Cerebellar nuclear complex (tissue), 1 donor: Measurements from ENCODE around the gene ZRANB3.
"Not testable (repeated sequence)": the region's sequence is repeated elsewhere in the genome, so short reads cannot be mapped to it uniquely, and the experiment has no call there.

ENCODE experiments used
- DNase-seq, 2 experiments: peaks; one replicate each; lab custom pipeline; 2025; lab: John Stamatoyannopoulos, UW

ZRANB3 gene

DNA sequence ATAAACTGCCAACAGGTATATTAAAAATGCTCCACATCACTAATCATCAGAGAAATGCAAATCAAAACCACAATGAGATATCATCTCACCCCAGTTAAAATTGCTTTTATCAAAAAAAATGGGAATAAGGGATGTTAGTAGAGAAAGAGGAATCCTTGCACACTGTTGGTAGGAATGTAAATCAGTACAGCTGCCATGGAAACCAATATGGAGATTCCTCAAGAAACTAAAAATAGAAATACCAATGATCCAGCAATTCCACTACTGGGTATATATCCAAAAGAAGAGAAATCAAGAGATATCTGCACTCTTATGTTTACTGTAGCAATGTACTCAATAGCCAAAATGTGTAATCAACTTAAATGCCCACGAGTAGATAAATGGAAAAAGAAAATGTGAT is 40.6 kb downstream of the ZRANB3 start:
- DNase-seq = no peak

GRCh38 chr2:135485441-135485840 is 45.6 kb downstream of the ZRANB3 start:
- DNase-seq = no peak

DNA sequence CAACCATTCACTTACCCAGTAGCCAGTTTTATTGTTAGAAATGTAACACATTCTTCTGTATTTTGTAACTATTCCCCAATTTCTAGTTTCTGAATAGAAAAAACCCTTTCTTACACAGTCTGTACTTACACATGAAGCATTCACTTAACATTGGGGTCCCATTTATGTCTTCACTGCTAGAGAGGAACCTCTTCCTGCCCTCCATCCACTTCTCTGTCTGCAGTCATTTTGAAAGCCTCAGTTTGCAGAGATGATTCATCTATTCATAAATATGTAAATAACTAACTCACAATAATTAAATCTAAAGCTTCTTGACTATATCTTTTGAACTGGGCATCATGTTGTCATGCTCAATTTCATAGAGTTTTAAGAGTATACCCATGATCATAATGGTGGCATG is 55.9 kb downstream of the ZRANB3 start:
- DNase-seq = no peak

DNA sequence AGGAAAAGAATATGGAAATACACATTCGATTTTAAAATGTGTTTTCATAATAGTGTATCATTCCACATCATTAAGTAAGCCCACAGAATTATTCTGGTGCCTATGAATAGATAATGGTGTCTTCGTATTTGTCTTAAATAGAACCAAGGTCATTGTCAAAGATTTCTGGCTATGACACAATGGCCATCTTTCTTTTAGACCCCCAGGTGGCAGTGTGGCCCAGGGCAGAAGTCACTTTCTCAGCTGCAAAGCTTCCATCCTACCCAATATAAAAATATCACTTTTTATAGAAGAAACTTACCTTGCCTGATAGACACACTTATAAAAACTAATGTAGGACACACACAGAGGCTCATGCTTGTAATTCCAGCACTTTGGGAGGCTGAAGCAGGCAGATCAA is 57.5 kb downstream of the ZRANB3 start:
- DNase-seq = no peak

GRCh38 chr2:135471106-135471505 is 59.9 kb downstream of the ZRANB3 start:
- no peak for DNase-seq

GRCh38 chr2:135457279-135457678 is 73.7 kb downstream of the ZRANB3 start:
- no peak for DNase-seq

DNA sequence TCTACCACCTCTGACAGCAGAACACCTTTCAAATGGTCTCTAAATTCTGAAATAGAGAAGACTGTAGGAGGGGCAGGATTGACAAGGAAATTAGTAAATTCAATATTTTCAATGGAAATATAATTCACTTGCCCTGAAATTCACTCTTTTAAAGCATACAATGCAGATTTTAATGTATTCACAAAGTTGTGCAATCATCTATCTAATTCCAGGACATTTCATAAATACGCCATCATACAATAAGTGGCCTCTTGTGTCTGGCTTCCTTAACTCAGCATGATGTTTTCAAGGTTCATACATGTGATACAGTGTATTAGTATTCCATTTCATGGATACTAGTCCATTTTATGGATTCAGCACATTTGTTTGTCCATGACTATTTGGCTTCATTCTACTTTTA is 74.2 kb downstream of the ZRANB3 start:
- DNase-seq = no peak

DNA sequence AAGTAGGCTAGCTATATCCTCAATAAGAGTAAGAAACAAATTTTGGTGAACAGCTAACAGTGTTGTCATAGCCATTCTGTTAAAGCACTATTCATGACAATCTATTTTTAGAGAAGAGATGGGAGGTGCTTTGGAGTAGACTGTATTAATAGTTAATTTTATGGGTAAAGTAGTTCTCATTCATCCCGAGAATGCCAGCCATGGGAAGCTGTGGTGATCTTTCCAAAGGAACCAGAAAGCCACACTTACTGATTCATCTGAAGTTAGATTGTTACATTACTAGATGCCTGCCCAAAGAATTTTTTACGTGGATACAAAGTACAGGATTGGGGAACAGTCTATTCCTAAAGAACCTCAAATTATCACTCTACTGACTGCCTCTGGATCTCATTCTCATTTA is 74.6 kb downstream of the ZRANB3 start:
- no peak for DNase-seq

- no peak for DNase-seq
Observed at GRCh38 chr2:135454608-135455007, 76.4 kb downstream of the ZRANB3 start.

GRCh38 chr2:135453027-135453426 is 78.0 kb downstream of the ZRANB3 start:
- DNase-seq = not testable (repeated sequence)

- DNase-seq = no peak
Observed at GRCh38 chr2:135451966-135452365, 79.1 kb downstream of the ZRANB3 start.

- not testable (repeated sequence) for DNase-seq
Observed at GRCh38 chr2:135443013-135443412, 88.0 kb downstream of the ZRANB3 start.

DNA sequence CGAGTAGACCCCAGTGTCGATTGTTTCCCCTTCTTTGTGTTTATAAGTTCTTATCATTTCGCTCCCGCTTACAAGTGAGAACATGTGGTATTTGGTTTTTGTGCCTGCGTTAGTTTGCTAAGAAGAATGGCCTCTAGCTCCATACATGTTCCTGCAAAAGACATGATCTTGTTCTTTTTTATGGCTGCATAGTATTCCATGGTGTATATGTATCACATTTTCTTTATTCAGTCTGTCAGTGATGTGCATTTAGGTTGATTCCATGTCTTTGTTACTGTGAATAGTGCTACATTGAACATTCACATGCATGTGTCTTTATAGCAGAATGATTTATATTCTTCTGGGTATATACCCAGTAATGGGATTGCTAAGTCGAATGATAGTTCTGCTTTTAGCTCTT is 95.9 kb downstream of the ZRANB3 start:
- not testable (repeated sequence) for DNase-seq

GRCh38 chr2:135424849-135425248 is 106.2 kb downstream of the ZRANB3 start:
- no peak for DNase-seq

DNA sequence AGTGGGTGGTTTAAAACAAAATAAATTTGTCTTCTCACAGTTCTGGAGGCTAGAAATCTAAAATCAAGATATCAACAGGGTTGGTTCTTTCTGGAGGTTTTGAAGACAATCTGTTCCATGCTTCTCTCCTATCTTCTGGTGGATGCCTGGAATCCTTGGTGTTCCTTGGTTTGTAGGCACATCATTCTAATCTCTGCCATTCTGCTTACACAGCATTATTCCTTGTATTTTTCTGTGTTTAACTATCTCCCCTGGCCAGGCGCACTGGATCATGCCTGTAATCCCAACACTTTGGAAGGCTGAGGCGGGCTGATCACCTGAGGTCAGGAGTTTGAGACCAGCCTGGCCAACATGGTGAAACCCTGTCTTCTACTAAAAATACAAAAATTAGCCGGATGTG is 108.1 kb downstream of the ZRANB3 start:
- no peak for DNase-seq

- DNase-seq = no peak
Observed at GRCh38 chr2:135411646-135412045, 119.4 kb downstream of the ZRANB3 start.

DNA sequence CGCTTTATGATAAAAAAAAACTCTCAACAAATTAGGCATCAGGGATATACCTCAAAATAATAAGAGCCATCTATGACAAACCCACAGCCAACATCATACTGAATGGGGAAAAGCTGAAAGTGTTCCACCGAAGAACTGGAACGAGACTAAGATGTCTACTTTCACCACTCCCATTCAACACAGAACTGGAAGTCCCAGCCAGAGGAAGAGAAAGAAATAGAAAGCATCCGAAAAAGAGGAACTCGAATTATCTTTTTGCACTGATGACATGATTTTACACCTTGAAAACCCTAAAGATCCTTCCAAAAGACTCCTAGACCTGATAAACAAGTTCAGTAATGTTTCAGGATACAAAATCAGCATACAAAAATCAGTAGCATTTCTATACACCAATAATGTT is 121.6 kb downstream of the ZRANB3 start:
- no peak for DNase-seq

- DNase-seq = not testable (repeated sequence)
Observed at GRCh38 chr2:135396259-135396658, 134.8 kb downstream of the ZRANB3 start.

DNA sequence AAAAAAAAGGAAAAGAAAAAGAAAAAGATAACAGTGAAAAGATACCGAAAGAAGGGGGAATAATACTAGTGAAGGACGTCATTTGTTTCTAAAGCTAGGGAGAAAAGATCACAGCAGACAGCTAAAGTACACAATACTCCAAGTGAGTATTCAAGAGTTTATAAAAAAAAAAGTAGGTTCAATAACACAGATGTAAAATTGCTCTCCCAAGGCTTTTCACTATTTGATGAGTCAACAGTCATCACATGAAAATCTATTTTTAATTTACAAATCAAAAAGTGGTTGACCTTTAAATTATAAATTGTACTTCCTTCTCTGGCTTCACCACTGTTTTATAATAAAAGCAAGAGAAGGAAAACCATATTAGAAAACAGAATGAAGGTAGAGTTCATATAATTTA is 144.0 kb downstream of the ZRANB3 start:
- DNase-seq = no peak

DNA sequence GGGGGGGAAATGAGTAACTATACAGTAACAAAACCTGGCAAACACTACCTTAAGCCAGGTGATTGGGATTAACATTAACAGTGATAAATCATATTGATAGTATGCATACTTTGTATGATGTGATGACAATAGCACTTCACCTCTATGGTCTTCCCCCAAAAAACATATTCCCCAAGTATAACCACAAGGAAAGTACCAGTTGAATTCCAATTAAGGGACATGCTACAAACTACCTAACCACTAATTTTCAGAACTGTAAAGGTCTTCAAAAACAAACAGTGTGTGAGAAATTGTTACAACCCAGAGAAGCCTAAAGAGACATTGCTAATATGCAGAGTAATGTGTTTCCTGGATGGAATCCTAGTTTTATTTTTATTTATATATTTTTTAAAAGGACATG is 152.4 kb downstream of the ZRANB3 start:
- DNase-seq = no peak

DNA sequence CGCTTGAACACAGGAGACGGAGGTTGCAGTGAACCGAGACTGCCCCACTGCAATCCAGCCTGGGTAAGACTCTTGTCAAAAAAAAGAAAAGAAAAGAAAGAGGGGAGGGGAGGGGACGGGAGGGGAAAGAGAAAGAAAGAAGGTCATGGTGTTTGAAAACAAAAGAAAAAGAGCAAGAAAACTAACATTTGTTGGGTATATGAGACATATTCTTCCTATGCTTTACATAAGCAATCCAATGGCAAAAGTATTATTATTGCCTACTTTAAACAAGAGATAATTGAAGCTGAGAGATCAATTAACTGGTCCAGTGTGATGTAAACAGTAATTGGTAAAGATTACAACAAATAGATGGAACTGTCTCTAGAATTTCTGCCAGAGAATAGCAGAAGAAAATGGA is 157.3 kb downstream of the ZRANB3 start:
- no peak for DNase-seq

GRCh38 chr2:135349941-135350340 is 181.1 kb downstream of the ZRANB3 start:
- DNase-seq = no peak

DNA sequence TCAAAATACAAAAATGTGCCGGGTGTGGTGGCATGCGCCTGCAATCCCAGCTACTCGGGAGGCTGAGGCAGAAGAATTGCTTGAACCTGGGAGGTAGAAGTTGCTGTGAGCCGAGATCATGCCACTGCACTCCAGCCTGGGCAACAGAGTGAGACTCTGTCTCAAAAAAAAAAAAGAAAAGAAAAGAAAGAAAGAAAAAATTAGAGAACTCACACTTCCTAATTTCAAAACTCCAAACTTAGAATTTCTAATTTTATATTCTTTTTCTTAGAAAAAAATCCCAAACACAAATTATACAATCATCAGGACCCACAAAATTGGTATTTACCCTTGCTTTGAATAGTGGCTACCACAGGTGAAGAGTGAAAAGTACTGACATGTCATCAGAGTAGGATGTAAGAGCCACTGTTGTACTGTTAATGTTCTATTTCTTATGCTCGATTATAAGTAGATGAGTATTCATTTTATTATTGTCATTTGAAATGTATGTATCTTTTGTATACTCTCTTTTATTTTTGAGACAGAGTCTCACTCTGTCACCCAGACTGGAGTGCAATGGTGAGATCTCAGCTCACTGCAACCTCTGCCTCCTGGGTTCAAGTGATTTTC is 182.8 kb downstream of the ZRANB3 start:
- not testable (repeated sequence) for DNase-seq

- DNase-seq = no peak
Observed at GRCh38 chr2:135337071-135337470, 193.9 kb downstream of the ZRANB3 start.

GRCh38 chr2:135335256-135335655 is 195.8 kb downstream of the ZRANB3 start:
- DNase-seq = no peak
